Measurements from ENCODE around the gene CCDC47.

The CCDC47 gene

GRCh38 chr17:63758428-63758827 lies 15.0 kb downstream of the CCDC47 start:
- no peak for TF ChIP-seq GLIS3 (CRISPR knock-in tag; IDR thresholded peaks at IDR 0.05)
- no peak for TF ChIP-seq ARNTL (CRISPR knock-in tag; IDR thresholded peaks at IDR 0.05; ENCODE audit: borderline replicate concordance, low read depth)
- TF ChIP-seq PATZ1 (CRISPR knock-in tag; IDR thresholded peaks at IDR 0.05; ENCODE audit: borderline replicate concordance), result no peak
- no peak for TF ChIP-seq ISL1 (CRISPR knock-in tag; IDR thresholded peaks at IDR 0.05)
- no peak for TF ChIP-seq CREB5 (CRISPR knock-in tag; IDR thresholded peaks at IDR 0.05; ENCODE audit: low read depth)
- ATAC-seq, result no peak

GRCh38 chr17:63754046-63754445 lies 19.4 kb downstream of the CCDC47 start:
- TF ChIP-seq TCF4 (CRISPR knock-in tag; IDR thresholded peaks at IDR 0.05; ENCODE audit: borderline replicate concordance) (no peak), ZFP30 (CRISPR knock-in tag; IDR thresholded peaks at IDR 0.05) (no peak), TSHZ2 (CRISPR knock-in tag; IDR thresholded peaks at IDR 0.05) (no peak), BACH2 (CRISPR knock-in tag; IDR thresholded peaks at IDR 0.05; ENCODE audit: borderline replicate concordance) (no peak), SNAI2 (CRISPR knock-in tag; IDR thresholded peaks at IDR 0.05) (no peak), OSR1 (CRISPR knock-in tag; IDR thresholded peaks at IDR 0.05) (no peak), ESRRG (CRISPR knock-in tag; IDR thresholded peaks at IDR 0.05) (no peak), PATZ1 (CRISPR knock-in tag; IDR thresholded peaks at IDR 0.05; ENCODE audit: borderline replicate concordance) (no peak), ZNF70 (CRISPR knock-in tag; IDR thresholded peaks at IDR 0.05) (no peak), PPARA (CRISPR knock-in tag; IDR thresholded peaks at IDR 0.05; ENCODE audit: borderline replicate concordance) (no peak), ZNF8 (CRISPR knock-in tag; IDR thresholded peaks at IDR 0.05) (no peak), ARNTL (CRISPR knock-in tag; IDR thresholded peaks at IDR 0.05; ENCODE audit: borderline replicate concordance, low read depth) (no peak), CREB5 (CRISPR knock-in tag; IDR thresholded peaks at IDR 0.05; ENCODE audit: low read depth) (no peak), ZFP3 (CRISPR knock-in tag; IDR thresholded peaks at IDR 0.05) (no peak), RARB (CRISPR knock-in tag; IDR thresholded peaks at IDR 0.05) (no peak), ZNF565 (CRISPR knock-in tag; conservative IDR thresholded peaks at IDR 0.05; ENCODE audit: low read depth) (no peak), CSDC2 (CRISPR knock-in tag; IDR thresholded peaks at IDR 0.05) (no peak), ZC3H10 (CRISPR knock-in tag; IDR thresholded peaks at IDR 0.05) (no peak), TOX (CRISPR knock-in tag; IDR thresholded peaks at IDR 0.05; ENCODE audit: borderline replicate concordance) (no peak)
- ATAC-seq, result no peak

GRCh38 chr17:63753215-63753614 lies 20.2 kb downstream of the CCDC47 start:
- no peak for ATAC-seq
- TF ChIP-seq ZFP30 (CRISPR knock-in tag; IDR thresholded peaks at IDR 0.05) (no peak), PPARA (CRISPR knock-in tag; IDR thresholded peaks at IDR 0.05; ENCODE audit: borderline replicate concordance) (no peak), SNAI2 (CRISPR knock-in tag; IDR thresholded peaks at IDR 0.05) (no peak), CSRNP3 (CRISPR knock-in tag; IDR thresholded peaks at IDR 0.05) (no peak), ZC3H10 (CRISPR knock-in tag; IDR thresholded peaks at IDR 0.05) (no peak), OSR1 (CRISPR knock-in tag; IDR thresholded peaks at IDR 0.05) (no peak), ESRRG (CRISPR knock-in tag; IDR thresholded peaks at IDR 0.05) (no peak), ZNF70 (CRISPR knock-in tag; IDR thresholded peaks at IDR 0.05) (no peak), ISL1 (CRISPR knock-in tag; IDR thresholded peaks at IDR 0.05) (no peak), TSHZ2 (CRISPR knock-in tag; IDR thresholded peaks at IDR 0.05) (no peak), ARNTL (CRISPR knock-in tag; IDR thresholded peaks at IDR 0.05; ENCODE audit: borderline replicate concordance, low read depth) (no peak), BACH2 (CRISPR knock-in tag; IDR thresholded peaks at IDR 0.05; ENCODE audit: borderline replicate concordance) (no peak), ZNF8 (CRISPR knock-in tag; IDR thresholded peaks at IDR 0.05) (no peak), TOX (CRISPR knock-in tag; IDR thresholded peaks at IDR 0.05; ENCODE audit: borderline replicate concordance) (no peak), GLIS3 (CRISPR knock-in tag; IDR thresholded peaks at IDR 0.05) (no peak)
